ENCODE measurements around the gene ARMC8.

ARMC8 gene

DNA sequence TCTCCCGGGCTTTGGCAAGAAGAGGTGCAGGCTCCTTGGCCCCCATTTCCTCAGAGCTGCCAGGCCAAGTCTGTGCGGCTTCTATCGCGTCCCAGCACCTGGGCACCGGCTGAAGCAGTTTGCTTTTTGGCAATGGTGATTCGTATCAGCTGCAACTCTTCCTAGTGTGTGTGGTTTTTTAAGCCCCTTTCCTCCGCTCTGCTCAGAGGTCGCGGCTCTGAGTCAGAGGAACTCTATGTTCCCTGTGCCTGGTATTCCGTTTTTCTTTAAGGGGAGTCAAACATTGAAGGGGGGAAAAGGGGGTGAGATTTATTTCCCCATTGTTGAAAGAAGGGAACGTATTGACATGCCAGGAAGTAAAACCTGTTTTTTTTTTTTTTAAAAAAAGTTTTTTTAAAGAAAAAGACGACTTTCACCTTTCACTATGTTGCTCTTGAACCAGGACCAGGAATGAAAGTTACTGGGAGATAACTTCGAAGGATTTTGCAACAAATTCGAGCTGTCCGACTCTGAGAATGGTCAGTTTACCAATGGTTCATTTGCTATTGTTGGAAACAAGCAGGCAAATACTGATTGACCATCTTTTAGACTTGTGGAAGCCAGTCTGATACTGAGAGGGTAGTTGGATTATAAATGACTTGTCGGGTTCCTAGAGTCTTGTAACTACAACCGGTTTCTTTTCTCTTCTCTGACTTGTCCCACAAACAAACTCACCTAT, 1.1 kb downstream of the ARMC8 start:
- peak overlapping the region; percentile 68 for H3K4me2 ChIP-seq (ENCODE audit: low read length)
- peaks cover 55% of the 10 kb centered on the region for H3K79me2 ChIP-seq (ENCODE audit: insufficient read depth, low read length)
- H3K4me3 ChIP-seq (ENCODE audit: low read depth, low read length, poor library complexity, severe bottlenecking): peak overlapping the region; percentile 91
- peak overlapping the region; percentile 57 for H3K27ac ChIP-seq (ENCODE audit: low read depth, low read length, poor library complexity, severe bottlenecking)
- TF ChIP-seq EZH2 (IDR thresholded peaks at IDR 0.05; ENCODE audit: borderline replicate concordance, low read length) (no peak), CTCF (IDR thresholded peaks at IDR 0.05; ENCODE audit: low read length) (no peak)
- H3K9ac ChIP-seq (ENCODE audit: low read length): peak overlapping the region; percentile 72
- no peaks in the 10 kb centered on the region for H3F3A ChIP-seq (ENCODE audit: insufficient read depth, low read length)
- no peaks in the 10 kb centered on the region for H3K27me3 ChIP-seq (ENCODE audit: insufficient read depth, low read length)
- H4K20me1 ChIP-seq (ENCODE audit: insufficient read depth, low read length): no peaks in the 10 kb centered on the region
- peaks cover 24% of the 10 kb centered on the region for H3K36me3 ChIP-seq (ENCODE audit: insufficient read depth, low read length)
- peak overlapping the region; percentile 5; the same call in 1 of the 2 replicates for H2AFZ ChIP-seq (ENCODE audit: low read length)
- H3K9me2 ChIP-seq (ENCODE audit: low read depth, low read length): no peaks in the 10 kb centered on the region
- peaks cover 25% of the 10 kb centered on the region for H3K4me1 ChIP-seq (ENCODE audit: insufficient read depth, low read length, severe bottlenecking)
- H3K9me3 ChIP-seq (ENCODE audit: low read length): no peaks in the 10 kb centered on the region

DNA sequence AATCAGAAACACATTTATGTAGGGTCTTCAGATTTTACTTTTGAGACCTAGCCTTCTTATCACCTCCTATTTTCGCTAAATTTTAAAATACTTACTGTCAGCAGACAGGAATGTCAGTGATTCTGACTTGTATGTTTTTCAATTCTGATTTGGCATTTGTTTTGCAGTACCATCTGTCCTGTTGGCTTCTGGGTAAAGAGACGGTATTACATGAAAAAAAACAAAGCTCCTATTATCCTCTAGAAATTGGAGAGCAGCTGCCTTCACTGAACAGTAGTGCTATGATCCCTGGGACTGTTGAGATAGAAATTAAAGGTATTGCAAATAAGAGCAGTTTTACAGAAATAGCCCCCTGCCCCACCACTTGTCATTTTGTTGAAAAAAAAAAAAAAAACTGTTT, 8.4 kb downstream of the ARMC8 start:
- Histone ChIP-seq H3K27ac (ENCODE audit: low read depth, low read length, poor library complexity, severe bottlenecking) (no peak overlapping the region), H3K36me3 (ENCODE audit: insufficient read depth, low read length) (peaks cover 34% of the 10 kb centered on the region), H3K27me3 (ENCODE audit: insufficient read depth, low read length) (no peaks in the 10 kb centered on the region), H3F3A (ENCODE audit: insufficient read depth, low read length) (no peaks in the 10 kb centered on the region), H3K9me2 (ENCODE audit: low read depth, low read length) (no peaks in the 10 kb centered on the region), H3K79me2 (ENCODE audit: insufficient read depth, low read length) (peaks cover 94% of the 10 kb centered on the region), H2AFZ (ENCODE audit: low read length) (no peak overlapping the region), H4K20me1 (ENCODE audit: insufficient read depth, low read length) (peaks cover 7% of the 10 kb centered on the region; the same call in 1 of the 2 replicates), H3K9me3 (ENCODE audit: low read length) (no peaks in the 10 kb centered on the region), H3K4me3 (ENCODE audit: low read depth, low read length, poor library complexity, severe bottlenecking) (no peak overlapping the region), H3K4me2 (ENCODE audit: low read length) (no peak overlapping the region), H3K4me1 (ENCODE audit: insufficient read depth, low read length, severe bottlenecking) (no peaks in the 10 kb centered on the region), H3K9ac (ENCODE audit: low read length) (no peak overlapping the region)
- no peak for TF ChIP-seq EZH2 (IDR thresholded peaks at IDR 0.05; ENCODE audit: borderline replicate concordance, low read length)
- no peak for TF ChIP-seq CTCF (IDR thresholded peaks at IDR 0.05; ENCODE audit: low read length)

DNA sequence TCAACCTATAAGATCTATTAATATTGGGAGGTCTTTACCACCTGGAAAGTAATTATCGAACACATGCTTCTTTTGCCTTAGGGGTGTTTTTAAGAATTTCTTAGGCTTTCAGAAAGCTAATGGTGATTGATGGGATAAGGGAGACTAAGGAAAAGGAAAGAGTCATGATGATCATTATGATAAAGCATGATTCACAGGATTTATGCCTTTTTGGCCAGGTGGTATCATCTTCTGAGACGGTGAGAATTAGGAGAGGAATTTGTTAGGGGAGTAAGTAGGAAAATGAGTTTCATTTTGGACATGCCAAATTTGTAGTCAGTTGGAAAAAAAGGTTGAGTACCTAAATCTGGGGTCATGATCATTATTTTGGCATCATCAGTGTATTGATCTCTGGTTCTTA, 8.9 kb downstream of the ARMC8 start:
- H3K9me3 ChIP-seq (ENCODE audit: low read length): no peaks in the 10 kb centered on the region
- H2AFZ ChIP-seq (ENCODE audit: low read length): no peak overlapping the region
- no peaks in the 10 kb centered on the region for H3K4me1 ChIP-seq (ENCODE audit: insufficient read depth, low read length, severe bottlenecking)
- peaks cover 94% of the 10 kb centered on the region for H3K79me2 ChIP-seq (ENCODE audit: insufficient read depth, low read length)
- H3K36me3 ChIP-seq (ENCODE audit: insufficient read depth, low read length): peaks cover 29% of the 10 kb centered on the region
- H3K9ac ChIP-seq (ENCODE audit: low read length): no peak overlapping the region
- H3K27ac ChIP-seq (ENCODE audit: low read depth, low read length, poor library complexity, severe bottlenecking): no peak overlapping the region
- no peaks in the 10 kb centered on the region for H3K9me2 ChIP-seq (ENCODE audit: low read depth, low read length)
- H4K20me1 ChIP-seq (ENCODE audit: insufficient read depth, low read length): peaks cover 7% of the 10 kb centered on the region; the same call in 1 of the 2 replicates
- H3F3A ChIP-seq (ENCODE audit: insufficient read depth, low read length): no peaks in the 10 kb centered on the region
- TF ChIP-seq CTCF (IDR thresholded peaks at IDR 0.05; ENCODE audit: low read length) (no peak), EZH2 (IDR thresholded peaks at IDR 0.05; ENCODE audit: borderline replicate concordance, low read length) (no peak)
- no peak overlapping the region for H3K4me3 ChIP-seq (ENCODE audit: low read depth, low read length, poor library complexity, severe bottlenecking)
- H3K27me3 ChIP-seq (ENCODE audit: insufficient read depth, low read length): no peaks in the 10 kb centered on the region
- no peak overlapping the region for H3K4me2 ChIP-seq (ENCODE audit: low read length)

Measured in OCI-LY1 (cell line).